Measurements from ENCODE around the gene UNK. TPM values are rescaled to one million over a fixed set of nuclear protein-coding genes. Genes with fewer than 3 reads are reported as not detected.
"Not testable (repeated sequence)": the region's sequence is repeated elsewhere in the genome, so short reads cannot be mapped to it uniquely, and the experiment has no call there.

The UNK gene
- polyA plus RNA-seq, 4 donors: 8.9 to 34.3 (median 16.3) TPM

DNA sequence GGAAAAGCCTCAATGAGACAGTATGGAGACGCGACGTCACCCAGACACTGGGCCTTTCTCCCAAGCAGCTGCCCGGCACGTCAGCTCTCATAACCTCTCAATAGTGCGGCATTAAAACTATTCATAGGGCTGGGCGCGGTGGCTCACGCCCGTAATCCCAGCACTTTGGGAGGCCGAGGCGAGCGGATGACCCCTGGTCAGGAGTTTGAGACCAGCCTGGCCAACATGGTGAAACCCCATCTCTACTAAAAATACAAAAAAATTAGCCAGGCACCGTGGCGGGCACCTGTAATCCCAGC is 67.0 kb downstream of the UNK start:
- not testable (repeated sequence) for DNase-seq; H3K27me3 ChIP-seq (ENCODE audit: control insufficient read depth in 3 of 3, insufficient read depth in 3 of 3, low read length in 3 of 3); FAIRE-seq; H3K9me3 ChIP-seq (ENCODE audit: control insufficient read depth in 2 of 2, insufficient read depth in 1 of 2, low read depth in 1 of 2, low read length in 1 of 2); H3K4me3 ChIP-seq (ENCODE audit: low read depth in 1 of 3, low read length in 3 of 3); H3K27ac ChIP-seq (ENCODE audit: low read depth in 1 of 3, low read length in 2 of 3)
- WGBS, 3 donors: 88 to 96% (median 94%) methylated on average over 15 of the region's 15 CpGs
- Histone ChIP-seq H3K36me3 (ENCODE audit: control insufficient read depth in 3 of 3, insufficient read depth in 2 of 3, low read depth in 1 of 3, low read length in 3 of 3) (peaks cover 16 to 57% (median 17%) of the 10 kb centered on the region in 3 donors), H3K4me1 (ENCODE audit: control insufficient read depth in 3 of 3, insufficient read depth in 2 of 3, low read depth in 1 of 3, low read length in 2 of 3) (peaks cover 0 to 34% (median 6%) of the 10 kb centered on the region in 3 donors)

DNA sequence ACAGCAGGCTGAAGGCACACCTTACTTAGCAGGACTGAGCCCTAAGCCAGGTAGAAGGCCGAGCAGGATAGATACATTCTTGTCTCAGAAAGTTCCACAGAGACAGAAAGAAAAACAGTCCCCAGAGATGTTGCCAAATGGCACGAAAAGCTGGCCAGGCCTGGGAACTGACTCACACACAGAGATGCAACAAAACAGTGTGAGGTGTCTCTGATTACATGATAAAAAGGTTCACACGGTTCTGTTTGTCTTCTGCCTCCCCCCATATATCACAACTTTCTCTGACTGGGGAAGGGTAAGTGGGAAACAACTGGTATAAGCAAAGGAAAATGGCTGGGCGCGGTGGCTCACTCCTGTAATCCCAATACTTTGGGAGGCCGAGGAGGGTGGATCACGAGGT is 68.8 kb downstream of the UNK start:
- Histone ChIP-seq H3K4me3 (ENCODE audit: low read depth in 1 of 3, low read length in 3 of 3) (no peak overlapping the region), H3K27ac (ENCODE audit: low read depth in 1 of 3, low read length in 2 of 3) (no peak overlapping the region), H3K9me3 (ENCODE audit: control insufficient read depth in 2 of 2, insufficient read depth in 1 of 2, low read depth in 1 of 2, low read length in 1 of 2) (no peaks in the 10 kb centered on the region), H3K27me3 (ENCODE audit: control insufficient read depth in 3 of 3, insufficient read depth in 3 of 3, low read length in 3 of 3) (no peaks in the 10 kb centered on the region), H3K36me3 (ENCODE audit: control insufficient read depth in 3 of 3, insufficient read depth in 2 of 3, low read depth in 1 of 3, low read length in 3 of 3) (peaks cover 5 to 39% (median 11%) of the 10 kb centered on the region in 3 donors), H3K4me1 (ENCODE audit: control insufficient read depth in 3 of 3, insufficient read depth in 2 of 3, low read depth in 1 of 3, low read length in 2 of 3) (peaks cover 0 to 18% (median 6%) of the 10 kb centered on the region in 3 donors)
- 79 to 84% (median 82%) methylated on average over 7 of the region's 7 CpGs for WGBS, 3 donors
- no peak for DNase-seq
- no peak for FAIRE-seq

DNA sequence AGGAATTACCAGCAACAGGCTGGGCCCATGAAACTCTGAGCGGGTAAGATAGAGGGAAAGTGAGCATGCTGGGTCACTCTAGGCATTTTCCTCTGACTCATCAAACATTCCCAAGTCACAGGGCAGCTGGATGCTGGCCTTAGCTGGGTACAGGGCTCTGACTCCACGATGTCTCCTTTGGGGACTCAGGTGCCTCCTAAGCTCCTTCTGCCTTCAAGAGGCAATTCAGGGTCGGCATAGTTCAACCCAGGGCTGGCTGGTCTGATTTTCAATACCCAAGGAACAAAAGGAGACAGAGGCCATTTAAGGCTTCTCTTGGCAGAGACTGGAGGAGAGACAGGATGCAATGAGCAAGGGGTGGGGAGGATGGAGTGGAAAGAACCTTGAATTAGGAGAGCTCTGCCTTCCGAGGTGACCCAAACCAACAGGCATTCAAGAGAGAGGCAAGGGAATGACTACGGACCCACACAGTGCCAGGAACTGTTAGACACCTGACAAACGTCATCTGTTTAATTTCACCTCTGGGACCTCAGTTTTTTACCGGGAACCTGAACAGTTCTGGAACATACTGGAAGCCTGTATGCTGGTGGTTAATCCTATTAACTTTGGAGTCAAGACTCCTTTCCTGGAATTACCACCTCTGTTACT is 69.6 kb downstream of the UNK start:
- 19 to 34% (median 22%) methylated on average over 7 of the region's 7 CpGs for WGBS, 3 donors
- DNase-seq: peak; percentile 37 to 60
- no peak for FAIRE-seq

DNA sequence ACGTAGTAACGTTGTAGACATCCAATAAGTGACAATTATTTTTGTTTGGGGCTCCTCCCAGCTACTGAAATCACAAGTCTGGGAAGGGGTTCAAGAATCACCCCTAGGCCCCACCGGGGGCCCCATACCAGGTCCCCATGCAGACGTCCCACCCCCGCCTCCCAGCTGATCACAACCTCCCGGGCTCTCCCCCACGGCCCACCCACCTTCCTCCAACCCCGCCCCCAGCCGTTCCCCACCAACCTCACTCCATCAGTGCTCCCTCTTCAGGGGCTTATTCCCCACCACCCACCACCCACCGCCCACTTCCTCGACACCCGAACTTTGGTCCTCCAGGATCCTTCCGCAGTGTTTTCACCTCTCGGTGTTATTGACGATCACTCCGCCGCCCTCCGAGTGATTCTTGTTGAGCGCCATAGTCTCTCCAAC is 70.3 kb downstream of the UNK start:
- DNase-seq: no peak
- H3K27me3 ChIP-seq (ENCODE audit: control insufficient read depth in 3 of 3, insufficient read depth in 3 of 3, low read length in 3 of 3): no peaks in the 10 kb centered on the region
- WGBS, 3 donors: 0 to 1% (median 0%) methylated on average over 19 of the region's 19 CpGs
- peaks cover 0 to 14% (median 6%) of the 10 kb centered on the region in 3 donors for H3K4me1 ChIP-seq (ENCODE audit: control insufficient read depth in 3 of 3, insufficient read depth in 2 of 3, low read depth in 1 of 3, low read length in 2 of 3)
- peak overlapping the region; percentile 70 to 86 (median 79) for H3K27ac ChIP-seq (ENCODE audit: low read depth in 1 of 3, low read length in 2 of 3)
- FAIRE-seq: no peak
- no peaks in the 10 kb centered on the region for H3K9me3 ChIP-seq (ENCODE audit: control insufficient read depth in 2 of 2, insufficient read depth in 1 of 2, low read depth in 1 of 2, low read length in 1 of 2)
- H3K4me3 ChIP-seq (ENCODE audit: low read depth in 1 of 3, low read length in 3 of 3): peak overlapping the region; percentile 65 to 91 (median 72)
- peaks cover 3 to 24% (median 5%) of the 10 kb centered on the region in 3 donors for H3K36me3 ChIP-seq (ENCODE audit: control insufficient read depth in 3 of 3, insufficient read depth in 2 of 3, low read depth in 1 of 3, low read length in 3 of 3)

More for the DNA sequence above, 69.6 kb downstream of the UNK start:
- Histone ChIP-seq H3K36me3 (ENCODE audit: control insufficient read depth in 3 of 3, insufficient read depth in 2 of 3, low read depth in 1 of 3, low read length in 3 of 3) (peaks cover 5 to 31% (median 8%) of the 10 kb centered on the region in 3 donors), H3K27ac (ENCODE audit: low read depth in 1 of 3, low read length in 2 of 3) (peak overlapping the region; percentile 27 to 86 (median 70)), H3K9me3 (ENCODE audit: control insufficient read depth in 2 of 2, insufficient read depth in 1 of 2, low read depth in 1 of 2, low read length in 1 of 2) (no peaks in the 10 kb centered on the region), H3K4me3 (ENCODE audit: low read depth in 1 of 3, low read length in 3 of 3) (peak overlapping the region; percentile 65 to 91 (median 72)), H3K27me3 (ENCODE audit: control insufficient read depth in 3 of 3, insufficient read depth in 3 of 3, low read length in 3 of 3) (no peaks in the 10 kb centered on the region), H3K4me1 (ENCODE audit: control insufficient read depth in 3 of 3, insufficient read depth in 2 of 3, low read depth in 1 of 3, low read length in 2 of 3) (peaks cover 0 to 14% (median 6%) of the 10 kb centered on the region in 3 donors)

DNA sequence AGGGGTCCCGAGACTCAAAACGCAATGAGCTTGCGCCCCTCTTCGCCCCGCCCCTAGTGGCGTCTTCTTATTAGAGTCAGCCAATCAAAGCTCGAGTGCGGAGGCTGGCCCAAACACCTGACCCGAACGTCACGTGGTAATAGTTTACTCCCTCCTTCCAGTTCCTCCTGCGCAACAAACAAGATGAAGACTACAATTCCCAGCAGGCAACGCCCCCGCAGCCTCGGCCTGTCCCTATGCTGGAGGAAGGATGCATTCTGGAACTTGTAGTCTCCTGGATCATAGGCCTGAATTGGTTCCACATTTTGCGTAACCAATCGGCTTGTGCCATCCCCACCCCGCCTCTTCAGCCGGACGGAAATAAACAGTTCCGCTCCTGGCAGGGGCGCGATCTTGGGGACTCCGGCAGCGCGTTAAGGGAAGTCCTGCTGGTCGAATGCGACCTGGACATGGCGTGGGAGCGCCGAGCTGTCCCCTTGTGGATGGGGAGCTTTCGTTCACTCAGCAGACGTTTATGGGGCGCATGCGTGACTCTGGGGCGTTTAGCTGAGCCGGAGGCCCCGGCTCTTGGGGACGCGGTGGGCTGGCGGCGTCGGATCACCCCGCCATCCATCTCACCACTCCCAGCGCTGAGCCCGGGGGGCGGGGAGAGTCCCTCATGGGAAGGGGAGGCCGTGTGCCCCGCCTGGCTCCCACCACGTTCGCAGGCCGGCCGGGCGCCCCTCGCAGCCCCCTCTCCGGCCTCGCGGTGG is 70.9 kb downstream of the UNK start, which contains the start of gene WBP2:
WBP2 (minus strand) TSS at position 26 of the 752 bp plus-strand sequence. CDS start 38 bp downstream, outside the sequence.
- FAIRE-seq: peak; percentile 26
- peak within 1 kb of the TSS; percentile 93 to 97 (median 96) for H3K27ac ChIP-seq (ENCODE audit: low read depth in 1 of 3, low read length in 2 of 3)

GRCh38 chr17:75856062-75856756 is 71.6 kb downstream of the UNK start:
- H3K9me3 ChIP-seq (ENCODE audit: control insufficient read depth in 2 of 2, insufficient read depth in 1 of 2, low read depth in 1 of 2, low read length in 1 of 2): no peaks in the 10 kb centered on the region
- peak overlapping the region; percentile 93 to 97 (median 96) for H3K27ac ChIP-seq (ENCODE audit: low read depth in 1 of 3, low read length in 2 of 3)
- 1 to 2% (median 1%) methylated on average over 24 of the region's 24 CpGs for WGBS, 3 donors
- peaks cover 0 to 14% (median 6%) of the 10 kb centered on the region in 3 donors for H3K4me1 ChIP-seq (ENCODE audit: control insufficient read depth in 3 of 3, insufficient read depth in 2 of 3, low read depth in 1 of 3, low read length in 2 of 3)
- no peak for DNase-seq
- peaks cover 0 to 11% (median 2%) of the 10 kb centered on the region in 3 donors for H3K36me3 ChIP-seq (ENCODE audit: control insufficient read depth in 3 of 3, insufficient read depth in 2 of 3, low read depth in 1 of 3, low read length in 3 of 3)
- H3K4me3 ChIP-seq (ENCODE audit: low read depth in 1 of 3, low read length in 3 of 3): peak overlapping the region; percentile 63 to 95 (median 91)
- FAIRE-seq: no peak
- no peaks in the 10 kb centered on the region for H3K27me3 ChIP-seq (ENCODE audit: control insufficient read depth in 3 of 3, insufficient read depth in 3 of 3, low read length in 3 of 3)

More for the DNA sequence above, 70.9 kb downstream of the UNK start, which contains the start of gene WBP2:
- Histone ChIP-seq H3K9me3 (ENCODE audit: control insufficient read depth in 2 of 2, insufficient read depth in 1 of 2, low read depth in 1 of 2, low read length in 1 of 2) (no peaks in the 10 kb centered on the region), H3K36me3 (ENCODE audit: control insufficient read depth in 3 of 3, insufficient read depth in 2 of 3, low read depth in 1 of 3, low read length in 3 of 3) (peaks cover 0 to 18% (median 5%) of the 10 kb centered on the region in 3 donors), H3K4me1 (ENCODE audit: control insufficient read depth in 3 of 3, insufficient read depth in 2 of 3, low read depth in 1 of 3, low read length in 2 of 3) (peaks cover 0 to 14% (median 6%) of the 10 kb centered on the region in 3 donors), H3K27me3 (ENCODE audit: control insufficient read depth in 3 of 3, insufficient read depth in 3 of 3, low read length in 3 of 3) (no peaks in the 10 kb centered on the region), H3K4me3 (ENCODE audit: low read depth in 1 of 3, low read length in 3 of 3) (peak within 1 kb of the TSS; percentile 65 to 95 (median 91))
- WGBS, 3 donors: 0% methylated on average over 54 to 58 of the region's 58 CpGs
- peak; percentile 99 to 100 for DNase-seq

DNA sequence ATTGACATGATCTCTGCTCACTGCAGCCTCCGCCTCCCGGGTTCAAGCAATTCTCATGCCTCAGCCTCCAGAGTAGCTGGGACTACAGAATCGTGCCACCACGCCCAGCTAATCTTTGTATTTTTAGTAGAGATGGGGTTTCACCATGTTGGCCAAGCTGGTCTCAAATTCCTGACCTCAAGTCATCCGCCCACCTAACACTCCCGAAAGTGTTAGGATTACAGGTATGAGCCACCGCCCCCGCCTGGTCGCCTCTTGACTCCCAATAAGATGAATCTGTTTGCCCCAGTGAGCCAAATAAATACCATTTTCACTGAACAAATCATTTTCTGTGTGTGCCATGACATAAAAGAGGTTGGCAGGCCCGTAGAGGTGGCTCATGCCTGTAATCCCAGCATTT is 74.8 kb downstream of the UNK start:
- not testable (repeated sequence) for H3K27me3 ChIP-seq (ENCODE audit: control insufficient read depth in 3 of 3, insufficient read depth in 3 of 3, low read length in 3 of 3); H3K36me3 ChIP-seq (ENCODE audit: control insufficient read depth in 3 of 3, insufficient read depth in 2 of 3, low read depth in 1 of 3, low read length in 3 of 3); FAIRE-seq; H3K4me3 ChIP-seq (ENCODE audit: low read depth in 1 of 3, low read length in 3 of 3); H3K9me3 ChIP-seq (ENCODE audit: control insufficient read depth in 2 of 2, insufficient read depth in 1 of 2, low read depth in 1 of 2, low read length in 1 of 2); DNase-seq
- 78 to 88% (median 85%) methylated on average over 10 of the region's 10 CpGs for WGBS, 3 donors
- peaks cover 0 to 13% (median 4%) of the 10 kb centered on the region in 3 donors for H3K4me1 ChIP-seq (ENCODE audit: control insufficient read depth in 3 of 3, insufficient read depth in 2 of 3, low read depth in 1 of 3, low read length in 2 of 3)
- H3K27ac ChIP-seq (ENCODE audit: low read depth in 1 of 3, low read length in 2 of 3): peak overlapping the region in 1 of 3 donors; percentile 87

DNA sequence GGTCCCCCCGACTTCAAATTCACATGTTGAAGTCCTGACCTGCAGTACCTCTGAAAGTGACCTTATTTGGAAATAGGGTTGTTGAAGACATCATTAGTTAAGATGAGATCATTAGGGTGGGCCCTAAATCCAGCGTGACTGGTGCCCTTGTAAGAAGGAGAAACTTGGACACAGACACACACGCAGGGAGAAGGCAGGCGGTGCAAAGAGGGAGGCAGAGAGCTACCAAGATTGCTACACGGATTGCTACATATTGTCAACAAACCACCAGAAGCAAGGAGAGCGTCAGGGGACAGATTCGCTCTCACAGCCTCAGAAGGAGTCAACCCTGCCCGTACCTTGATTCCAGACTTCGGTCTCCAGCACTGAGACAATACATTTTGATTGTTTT is 77.3 kb downstream of the UNK start:
- Histone ChIP-seq H3K4me1 (ENCODE audit: control insufficient read depth in 3 of 3, insufficient read depth in 2 of 3, low read depth in 1 of 3, low read length in 2 of 3) (peaks cover 0 to 5% (median 3%) of the 10 kb centered on the region in 3 donors), H3K9me3 (ENCODE audit: control insufficient read depth in 2 of 2, insufficient read depth in 1 of 2, low read depth in 1 of 2, low read length in 1 of 2) (no peaks in the 10 kb centered on the region), H3K4me3 (ENCODE audit: low read depth in 1 of 3, low read length in 3 of 3) (no peak overlapping the region), H3K27ac (ENCODE audit: low read depth in 1 of 3, low read length in 2 of 3) (peak overlapping the region in 1 of 3 donors; percentile 66), H3K27me3 (ENCODE audit: control insufficient read depth in 3 of 3, insufficient read depth in 3 of 3, low read length in 3 of 3) (no peaks in the 10 kb centered on the region), H3K36me3 (ENCODE audit: control insufficient read depth in 3 of 3, insufficient read depth in 2 of 3, low read depth in 1 of 3, low read length in 3 of 3) (no peaks in the 10 kb centered on the region)
- 81 to 90% (median 81%) methylated on average over 9 of the region's 9 CpGs for WGBS, 3 donors
- DNase-seq (no peak), FAIRE-seq (no peak)

All from small intestine (tissue), 7 donors.